ENCODE data around the gene SAMHD1.

DNA sequence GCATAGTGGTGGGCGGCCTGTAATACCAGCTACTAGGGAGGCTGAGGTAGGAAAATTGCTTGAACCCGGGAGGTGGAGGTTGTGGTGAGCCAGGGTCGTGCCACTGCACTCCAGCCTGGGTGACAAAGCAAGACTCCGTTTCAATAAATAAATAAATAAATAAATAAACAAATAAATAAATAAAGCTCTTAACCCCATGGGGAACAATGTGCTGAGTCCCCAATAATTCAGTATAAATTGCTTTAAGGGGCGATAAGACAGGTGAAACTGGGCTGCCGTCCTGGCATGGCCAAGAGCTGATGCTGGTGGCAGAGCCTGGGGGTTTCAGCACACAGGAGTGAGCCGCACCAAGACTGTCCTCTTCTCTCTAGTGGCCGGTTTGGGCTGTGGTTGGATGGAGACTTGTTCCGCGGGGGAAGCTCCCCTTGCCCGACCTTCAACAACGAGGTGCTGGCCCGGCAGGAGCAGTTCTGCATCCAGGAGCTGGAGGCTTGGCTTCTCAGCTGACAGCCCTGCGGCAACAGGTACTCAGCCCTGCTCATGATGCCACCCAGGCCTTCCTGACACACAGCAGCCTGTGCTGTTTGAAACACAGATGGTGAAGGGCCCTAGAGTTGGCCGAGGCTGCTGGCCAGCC is 62.5 kb downstream of the SAMHD1 start:
- TF ChIP-seq, protein P1, sequence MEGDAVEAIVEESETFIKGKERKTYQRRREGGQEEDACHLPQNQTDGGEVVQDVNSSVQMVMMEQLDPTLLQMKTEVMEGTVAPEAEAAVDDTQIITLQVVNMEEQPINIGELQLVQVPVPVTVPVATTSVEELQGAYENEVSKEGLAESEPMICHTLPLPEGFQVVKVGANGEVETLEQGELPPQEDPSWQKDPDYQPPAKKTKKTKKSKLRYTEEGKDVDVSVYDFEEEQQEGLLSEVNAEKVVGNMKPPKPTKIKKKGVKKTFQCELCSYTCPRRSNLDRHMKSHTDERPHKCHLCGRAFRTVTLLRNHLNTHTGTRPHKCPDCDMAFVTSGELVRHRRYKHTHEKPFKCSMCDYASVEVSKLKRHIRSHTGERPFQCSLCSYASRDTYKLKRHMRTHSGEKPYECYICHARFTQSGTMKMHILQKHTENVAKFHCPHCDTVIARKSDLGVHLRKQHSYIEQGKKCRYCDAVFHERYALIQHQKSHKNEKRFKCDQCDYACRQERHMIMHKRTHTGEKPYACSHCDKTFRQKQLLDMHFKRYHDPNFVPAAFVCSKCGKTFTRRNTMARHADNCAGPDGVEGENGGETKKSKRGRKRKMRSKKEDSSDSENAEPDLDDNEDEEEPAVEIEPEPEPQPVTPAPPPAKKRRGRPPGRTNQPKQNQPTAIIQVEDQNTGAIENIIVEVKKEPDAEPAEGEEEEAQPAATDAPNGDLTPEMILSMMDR (conservative IDR thresholded peaks at IDR 0.05 in 1 of 2, IDR thresholded peaks at IDR 0.05 in 1 of 2; ENCODE audit: low read depth in 1 of 2, low read length in 2 of 2), result no peak
- TF ChIP-seq EZH2 (IDR thresholded peaks at IDR 0.05; ENCODE audit: low read length, missing control alignments), result no peak

Data from fibroblast of lung (primary cell).